Neural cell (in vitro differentiated cells): ENCODE data around the gene RAMP3. TPM values are rescaled to one million over a fixed set of nuclear protein-coding genes. Genes with fewer than 3 reads are reported as not detected.

Experiments used
- H2AFZ ChIP-seq: fragments of 200-600, 300-800 bp; sonication (generic), shearing (Covaris generic); 2 replicates; pipeline ENCODE4 v1.6.0; 2014; ENCODE audit warnings: low read depth, mild to moderate bottlenecking, antibody characterized with exemption, low read length, moderate library complexity
- H3F3A ChIP-seq: fragments of 200-600 bp; shearing (Covaris generic); 2 replicates; pipeline ENCODE4 v1.6.1; 2016; ENCODE audit warnings: mild to moderate bottlenecking, moderate library complexity, mixed read lengths, antibody characterized with exemption, low read length; ENCODE audit not compliant: insufficient read depth, poor library complexity, severe bottlenecking
- H3K27ac ChIP-seq: fragments of 200-600, 300-800 bp; sonication (generic), shearing (Covaris generic); 2 replicates; pipeline ENCODE4 v1.5.1; 2014; ENCODE audit warnings: mild to moderate bottlenecking, low read length, moderate library complexity
- H3K27me3 ChIP-seq: fragments of 300-800, 200-600 bp; sonication (generic), shearing (Covaris generic); 2 replicates; pipeline ENCODE4 v1.6.0; 2014; ENCODE audit warnings: mild to moderate bottlenecking, low read depth, low read length, moderate library complexity; ENCODE audit not compliant: insufficient read depth
- H3K36me3 ChIP-seq: fragments of 300-800, 200-600 bp; sonication (generic), shearing (Covaris generic); 2 replicates; pipeline ENCODE4 v1.5.1; 2014; ENCODE audit warnings: mild to moderate bottlenecking, antibody characterized with exemption, low read length, moderate library complexity; ENCODE audit not compliant: insufficient read depth
- H3K4me2 ChIP-seq: fragments of 300-800, 200-600 bp; sonication (generic), shearing (Covaris generic); 2 replicates; pipeline ENCODE4 v1.6.0; 2014; ENCODE audit warnings: mild to moderate bottlenecking, low read length
- H3K4me3 ChIP-seq: fragments of 300-800, 200-600 bp; sonication (generic), shearing (Covaris generic); 2 replicates; pipeline ENCODE4 v1.5.1; 2014; ENCODE audit warnings: mild to moderate bottlenecking, low read length, moderate library complexity
- H3K79me2 ChIP-seq: fragments of 200-600 bp; shearing (Covaris generic); replicated peaks from 2 replicates; pipeline ENCODE4 v1.6.0; 2014; ENCODE audit warnings: mild to moderate bottlenecking, low read length, moderate library complexity; ENCODE audit not compliant: insufficient read depth
- H3K9ac ChIP-seq: fragments of 300-800, 200-600 bp; sonication (generic), shearing (Covaris generic); 2 replicates; pipeline ENCODE4 v1.6.1; 2016; ENCODE audit warnings: mild to moderate bottlenecking, low read length, mixed read lengths
- H3K9me2 ChIP-seq: fragments of 200-600 bp; shearing (Covaris generic); 2 replicates; pipeline ENCODE4 v1.6.1; 2016; ENCODE audit warnings: mild to moderate bottlenecking, low read length, mixed read lengths; ENCODE audit not compliant: insufficient read depth
- H3K9me3 ChIP-seq: fragments of 200-600, 300-800 bp; sonication (generic), shearing (Covaris generic); 2 replicates; pipeline ENCODE4 v1.6.1; 2016; ENCODE audit warnings: mild to moderate bottlenecking, mixed run types, low read length, moderate library complexity, mixed read lengths
- H4K20me1 ChIP-seq: fragments of 200-600 bp; shearing (Covaris generic); 2 replicates; pipeline ENCODE4 v1.6.1; 2016; ENCODE audit warnings: mild to moderate bottlenecking, mixed run types; ENCODE audit not compliant: insufficient read depth
- EP300 ChIP-seq: fragments of 450-650 bp; conservative IDR thresholded peaks from 2 replicates; pipeline ENCODE4 v1.6.1; 2014; ENCODE audit warnings: antibody characterized with exemption, mild to moderate bottlenecking, moderate library complexity; ENCODE audit not compliant: poor library complexity, severe bottlenecking
- EZH2 ChIP-seq: fragments of 200-600, 300-800 bp; shearing (Covaris generic), sonication (generic); IDR thresholded peaks from 2 replicates; pipeline ENCODE4 v1.6.1; 2014; ENCODE audit warnings: antibody characterized with exemption, low read length, borderline replicate concordance, mild to moderate bottlenecking; ENCODE audit not compliant: insufficient read depth, poor library complexity, severe bottlenecking
- MXI1 ChIP-seq: fragments of 450-650 bp; conservative IDR thresholded peaks from 2 replicates; pipeline ENCODE4 v1.6.1; 2014; ENCODE audit warnings: antibody characterized with exemption, mild to moderate bottlenecking; ENCODE audit not compliant: poor library complexity, severe bottlenecking
- POLR2AphosphoS5 ChIP-seq: IDR thresholded peaks from 2 replicates; pipeline ENCODE4 v1.6.1; 2012
- RAD21 ChIP-seq: fragments of 450-650 bp; conservative IDR thresholded peaks from 2 replicates; pipeline ENCODE4 v1.6.1; 2014; ENCODE audit warnings: antibody characterized with exemption, mild to moderate bottlenecking, moderate library complexity
- REST ChIP-seq: IDR thresholded peaks from 2 replicates; pipeline ENCODE4 v1.6.1; 2012; ENCODE audit warnings: borderline replicate concordance
- SMC3 ChIP-seq: fragments of 450-650 bp; conservative IDR thresholded peaks from 2 replicates; pipeline ENCODE4 v1.6.1; 2014; ENCODE audit warnings: antibody characterized with exemption, mild to moderate bottlenecking, moderate library complexity; ENCODE audit not compliant: poor library complexity
- TAF1 ChIP-seq: IDR thresholded peaks from 2 replicates; pipeline ENCODE4 v1.6.1; 2012; ENCODE audit warnings: low read depth
- polyA plus RNA-seq: library from polyadenylated mRNA; depleted of rRNA; stranded (reverse); fragments of >200 nt; gene quantifications from 2 replicates; pipeline ENCODE4 v1.2.3, GENCODE V29; 2014
- TF ChIP-seq, protein P1 (sequence below): fragments of 450-650 bp; IDR thresholded peaks from 2 replicates; pipeline ENCODE4 v1.5.1; 2014; ENCODE audit warnings: antibody characterized with exemption, mild to moderate bottlenecking, moderate library complexity; ENCODE audit not compliant: poor library complexity, severe bottlenecking

Gene RAMP3
- polyA plus RNA-seq, 1 donor from 2014 or later: not detected

DNA sequence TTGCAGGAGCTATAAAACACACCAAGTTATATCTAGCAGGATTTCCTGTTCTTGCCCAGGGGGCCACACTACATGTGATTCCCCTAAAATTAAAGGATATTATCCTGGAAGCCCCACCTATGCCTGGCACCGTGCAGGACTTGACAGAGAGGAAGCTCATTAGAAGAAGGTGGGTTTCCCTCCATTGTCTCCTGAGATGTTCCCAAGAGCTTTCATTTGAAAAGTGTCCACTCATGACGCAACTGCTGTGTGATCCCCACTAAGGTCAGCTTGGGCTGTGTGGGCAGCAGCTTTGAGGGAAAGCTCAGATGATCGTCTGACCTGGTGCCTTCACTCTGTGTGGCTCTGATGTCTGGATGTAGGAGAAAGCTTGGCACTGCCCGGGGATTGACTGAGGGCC is 53.5 kb downstream of the RAMP3 start:
- Histone ChIP-seq H3K4me3 (no peak overlapping the region), H2AFZ (no peak overlapping the region), H3F3A (no peaks in the 10 kb centered on the region), H3K27ac (no peak overlapping the region), H3K79me2 (no peaks in the 10 kb centered on the region), H3K36me3 (no peaks in the 10 kb centered on the region), H3K9ac (no peak overlapping the region), H3K4me2 (no peak overlapping the region), H3K9me3 (no peaks in the 10 kb centered on the region), H3K9me2 (no peaks in the 10 kb centered on the region), H3K27me3 (no peaks in the 10 kb centered on the region), H4K20me1 (no peaks in the 10 kb centered on the region)
- TF ChIP-seq EP300: no peak
- TF ChIP-seq SMC3: no peak

GRCh38 chr7:45211958-45212357 is 54.4 kb downstream of the RAMP3 start:
- no peak overlapping the region for H3K9ac ChIP-seq
- no peak overlapping the region for H3K4me2 ChIP-seq
- no peak overlapping the region for H3K4me3 ChIP-seq
- no peaks in the 10 kb centered on the region for H3K27me3 ChIP-seq
- no peaks in the 10 kb centered on the region for H3K9me2 ChIP-seq
- H4K20me1 ChIP-seq: no peaks in the 10 kb centered on the region
- H3K79me2 ChIP-seq: no peaks in the 10 kb centered on the region
- no peak overlapping the region for H2AFZ ChIP-seq
- no peak overlapping the region for H3K27ac ChIP-seq
- H3F3A ChIP-seq: no peaks in the 10 kb centered on the region
- TF ChIP-seq RAD21 (no peak), MXI1 (no peak), EZH2 (no peak), SMC3 (no peak), REST (no peak), EP300 (no peak), POLR2AphosphoS5 (no peak), TAF1 (no peak)
- TF ChIP-seq, protein P1, sequence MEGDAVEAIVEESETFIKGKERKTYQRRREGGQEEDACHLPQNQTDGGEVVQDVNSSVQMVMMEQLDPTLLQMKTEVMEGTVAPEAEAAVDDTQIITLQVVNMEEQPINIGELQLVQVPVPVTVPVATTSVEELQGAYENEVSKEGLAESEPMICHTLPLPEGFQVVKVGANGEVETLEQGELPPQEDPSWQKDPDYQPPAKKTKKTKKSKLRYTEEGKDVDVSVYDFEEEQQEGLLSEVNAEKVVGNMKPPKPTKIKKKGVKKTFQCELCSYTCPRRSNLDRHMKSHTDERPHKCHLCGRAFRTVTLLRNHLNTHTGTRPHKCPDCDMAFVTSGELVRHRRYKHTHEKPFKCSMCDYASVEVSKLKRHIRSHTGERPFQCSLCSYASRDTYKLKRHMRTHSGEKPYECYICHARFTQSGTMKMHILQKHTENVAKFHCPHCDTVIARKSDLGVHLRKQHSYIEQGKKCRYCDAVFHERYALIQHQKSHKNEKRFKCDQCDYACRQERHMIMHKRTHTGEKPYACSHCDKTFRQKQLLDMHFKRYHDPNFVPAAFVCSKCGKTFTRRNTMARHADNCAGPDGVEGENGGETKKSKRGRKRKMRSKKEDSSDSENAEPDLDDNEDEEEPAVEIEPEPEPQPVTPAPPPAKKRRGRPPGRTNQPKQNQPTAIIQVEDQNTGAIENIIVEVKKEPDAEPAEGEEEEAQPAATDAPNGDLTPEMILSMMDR: no peak
- no peaks in the 10 kb centered on the region for H3K9me3 ChIP-seq
- H3K36me3 ChIP-seq: no peaks in the 10 kb centered on the region

- Histone ChIP-seq H3K9me3 (no peaks in the 10 kb centered on the region), H3K4me2 (no peak overlapping the region), H3K27me3 (no peaks in the 10 kb centered on the region), H3K27ac (no peak overlapping the region), H3K79me2 (no peaks in the 10 kb centered on the region), H3K9ac (no peak overlapping the region), H4K20me1 (no peaks in the 10 kb centered on the region), H3K9me2 (no peaks in the 10 kb centered on the region), H3K36me3 (no peaks in the 10 kb centered on the region), H2AFZ (no peak overlapping the region), H3F3A (no peaks in the 10 kb centered on the region), H3K4me3 (no peak overlapping the region)
- no peak for TF ChIP-seq MXI1
- no peak for TF ChIP-seq SMC3
- TF ChIP-seq POLR2AphosphoS5: no peak
- no peak for TF ChIP-seq TAF1
- TF ChIP-seq, protein P1: no peak
- no peak for TF ChIP-seq EZH2
- no peak for TF ChIP-seq RAD21
- TF ChIP-seq EP300: no peak
- no peak for TF ChIP-seq REST
Observed at GRCh38 chr7:45212606-45213005, 55.0 kb downstream of the RAMP3 start.
